IMR-90 (cell line): Measurements from ENCODE around the gene ARFGAP3. TPM values are rescaled to one million over a fixed set of nuclear protein-coding genes. Genes with fewer than 3 reads are reported as not detected.

Experiments used
- ATAC-seq: fragments of 200-7000 bp; cut with Tn5 transposase; 2 replicates; pipeline ENCODE4 v1.9.1; 2020; ENCODE audit warnings: low read depth, mild to moderate bottlenecking, moderate library complexity
- BruUV-seq: library from RNA; stranded (reverse); fragments of 400-500 nt; replicated peaks from 2 replicates; lab custom pipeline; 2021; lab: Mats Ljungman, UMichigan
- CTCF ChIA-PET: fragments of 300-600 bp; formaldehyde crosslinking; extraction: SDS; loops from one replicate; lab custom pipeline; 2021; ENCODE audit warnings: antibody characterized with exemption; lab: Yijun Ruan, JAX
- POLR2A ChIA-PET: fragments of 300-600 bp; sonication (Branson Sonifier 250); formaldehyde crosslinking; loops from one replicate; lab custom pipeline; 2022; ENCODE audit warnings: antibody characterized with exemption; ENCODE audit not compliant: unreplicated experiment; lab: Charles Lee
- DNase-seq: peaks from one replicate; pipeline ENCODE4 v3.0.0; 2013
- H2AFZ ChIP-seq: replicated peaks from 2 replicates; pipeline ENCODE3; 2013; ENCODE audit warnings: low read length, mild to moderate bottlenecking; ENCODE audit not compliant: poor library complexity
- H2AK5ac ChIP-seq: 2 replicates; pipeline ENCODE4 v1.6.1; 2013; ENCODE audit warnings: low read depth, low read length, inconsistent platforms
- H2AK9ac ChIP-seq: replicated peaks from 2 replicates; pipeline ENCODE3; 2013; ENCODE audit warnings: mild to moderate bottlenecking, low read depth, low read length, moderate library complexity; ENCODE audit not compliant: poor library complexity
- H2BK120ac ChIP-seq: 2 replicates; pipeline ENCODE4 v1.6.1; 2013; ENCODE audit warnings: low read depth, low read length, inconsistent platforms
- H2BK15ac ChIP-seq: 3 replicates; pipeline ENCODE4 v1.6.1; 2013; ENCODE audit warnings: low read depth, low read length, inconsistent platforms
- H2BK20ac ChIP-seq: 2 replicates; pipeline ENCODE4 v1.6.1; 2013; ENCODE audit warnings: low read depth, mild to moderate bottlenecking, inconsistent platforms, low read length, moderate library complexity
- H2BK5ac ChIP-seq: 2 replicates; pipeline ENCODE4 v1.6.1; 2013; ENCODE audit warnings: mild to moderate bottlenecking, low read depth, low read length, inconsistent platforms; ENCODE audit not compliant: poor library complexity, severe bottlenecking
- H3K14ac ChIP-seq: replicated peaks from 2 replicates; pipeline ENCODE4 v1.6.1; 2013; ENCODE audit warnings: low read depth, low read length, inconsistent platforms
- H3K18ac ChIP-seq: 2 replicates; pipeline ENCODE4 v1.6.1; 2013; ENCODE audit warnings: low read depth, low read length, control low read depth
- H3K23ac ChIP-seq: 2 replicates; pipeline ENCODE4 v1.6.1; 2013; ENCODE audit warnings: low read depth, low read length, inconsistent platforms
- H3K27ac ChIP-seq: 2 replicates; pipeline ENCODE4 v1.5.1; 2013; ENCODE audit warnings: mild to moderate bottlenecking, control low read depth, low read length; ENCODE audit not compliant: insufficient read depth
- H3K27me3 ChIP-seq: 2 replicates; pipeline ENCODE4 v1.6.1; 2013; ENCODE audit warnings: low read length; ENCODE audit not compliant: control insufficient read depth, insufficient read depth
- H3K36me3 ChIP-seq: 2 replicates; pipeline ENCODE4 v1.6.1; 2013; ENCODE audit warnings: low read length, mixed read lengths; ENCODE audit not compliant: control insufficient read depth, insufficient read depth
- H3K4ac ChIP-seq: 2 replicates; pipeline ENCODE4 v1.6.1; 2013; ENCODE audit warnings: low read depth, low read length, inconsistent platforms
- H3K4me1 ChIP-seq: 2 replicates; pipeline ENCODE4 v1.6.1; 2013; ENCODE audit warnings: low read length, mixed read lengths; ENCODE audit not compliant: control insufficient read depth, insufficient read depth
- H3K4me2 ChIP-seq: 2 replicates; pipeline ENCODE4 v1.6.1; 2013; ENCODE audit warnings: low read depth, mild to moderate bottlenecking, control low read depth, low read length, moderate library complexity
- H3K4me3 ChIP-seq: 2 replicates; pipeline ENCODE4 v1.5.1; 2013; ENCODE audit warnings: low read depth, mild to moderate bottlenecking, control low read depth, low read length, moderate library complexity; ENCODE audit not compliant: insufficient read depth
- H3K56ac ChIP-seq: 2 replicates; pipeline ENCODE4 v1.6.1; 2013; ENCODE audit warnings: low read length, inconsistent platforms; ENCODE audit not compliant: insufficient read depth; ENCODE audit errors: extremely low read depth
- H3K79me1 ChIP-seq, 2 experiments: 2 replicates each; pipeline ENCODE4 v1.6.1; 2013; ENCODE audit warnings: low read length in 2 of 2, inconsistent platforms in 1 of 2, low read depth in 1 of 2
- H3K9ac ChIP-seq: 2 replicates; pipeline ENCODE4 v1.6.1; 2013; ENCODE audit warnings: low read depth, low read length, control low read depth
- H3K9me1 ChIP-seq: 2 replicates; pipeline ENCODE4 v1.6.1; 2013; ENCODE audit warnings: low read length, inconsistent platforms; ENCODE audit not compliant: insufficient read depth
- H3K9me3 ChIP-seq: 2 replicates; pipeline ENCODE4 v1.6.1; 2013; ENCODE audit warnings: low read length; ENCODE audit not compliant: control insufficient read depth, insufficient read depth
- H4K20me1 ChIP-seq: 2 replicates; pipeline ENCODE4 v1.6.1; 2013; ENCODE audit warnings: low read length, inconsistent platforms; ENCODE audit not compliant: insufficient read depth
- H4K5ac ChIP-seq: 2 replicates; pipeline ENCODE4 v1.6.1; 2013; ENCODE audit warnings: mild to moderate bottlenecking, low read depth, low read length, control low read depth
- H4K8ac ChIP-seq, 2 experiments: 2 replicates each; pipeline ENCODE4 v1.6.1; 2013; ENCODE audit warnings: low read depth in 2 of 2, low read length in 2 of 2, control low read depth in 1 of 2, inconsistent platforms in 1 of 2
- H4K91ac ChIP-seq: 2 replicates; pipeline ENCODE4 v1.6.1; 2013; ENCODE audit warnings: low read depth, low read length, inconsistent platforms; ENCODE audit not compliant: insufficient read depth
- CHD1 ChIP-seq: IDR thresholded peaks from 2 replicates; pipeline ENCODE4 v1.6.1; 2012; ENCODE audit warnings: low read depth, low read length, improper control_type of control experiment
- FOS ChIP-seq: fragments of 150-350 bp; IDR thresholded peaks from 2 replicates; pipeline ENCODE4 v1.6.1; 2016; ENCODE audit warnings: low read depth, low read length
- RAD21 ChIP-seq: IDR thresholded peaks from 2 replicates; pipeline ENCODE4 v1.6.1; 2012; ENCODE audit warnings: low read length, improper control_type of control experiment
- RCOR1 ChIP-seq: IDR thresholded peaks from 2 replicates; pipeline ENCODE4 v1.6.1; 2012; ENCODE audit warnings: mild to moderate bottlenecking, low read length, improper control_type of control experiment; ENCODE audit not compliant: insufficient replicate concordance
- SMC3 ChIP-seq: fragments of 150-350 bp; IDR thresholded peaks from 2 replicates; pipeline ENCODE4 v1.6.1; 2016; ENCODE audit warnings: low read depth, mild to moderate bottlenecking, antibody characterized with exemption, low read length, moderate library complexity
- dilution Hi-C: fragments of 300-500 bp; cut with HindIII; formaldehyde crosslinking; loops from one replicate; pipeline ENCODE4 v1.14.3; 2018; ENCODE audit warnings: low sequenced_read_pairs; ENCODE audit not compliant: unreplicated experiment
- in situ Hi-C: fragments of 300-500 bp; cut with MboI; formaldehyde crosslinking; loops from 3 replicates; pipeline ENCODE4 v1.14.3; 2019; ENCODE audit warnings: low sequenced_read_pairs, inconsistent platforms, mixed read lengths
- intact Hi-C: fragments of 100-400 bp; cut with micrococcal nuclease; formaldehyde crosslinking; loops from 2 replicates; pipeline ENCODE4 v1.10.0; 2022
- polyA plus RNA-seq, 3 experiments: library from polyadenylated mRNA; depleted of rRNA; stranded (reverse); fragments of >200 nt; gene quantifications; 2 replicates each; pipeline ENCODE4 v1.2.3, GENCODE V29; 2012; ENCODE audit warnings: low replicate concordance in 1 of 3
- total RNA-seq: library from RNA; depleted of rRNA; stranded (reverse); fragments of >200 nt; gene quantifications from 2 replicates; pipeline ENCODE4 v1.2.3, GENCODE V29; 2012
- TF ChIP-seq, protein P1 (sequence below): fragments of 150-350 bp; IDR thresholded peaks from 2 replicates; pipeline ENCODE4 v1.6.1; 2016; ENCODE audit warnings: low read depth, mild to moderate bottlenecking, low read length, moderate library complexity, borderline replicate concordance
- TF ChIP-seq, protein P2 (sequence below): conservative IDR thresholded peaks from 2 replicates; pipeline ENCODE4 v1.5.1; 2012; ENCODE audit warnings: mild to moderate bottlenecking, low read depth, low read length, improper control_type of control experiment
- TF ChIP-seq, protein P3 (sequence below): fragments of 150-350 bp; IDR thresholded peaks from 2 replicates; pipeline ENCODE4 v1.6.1; 2017; ENCODE audit warnings: mild to moderate bottlenecking, antibody characterized with exemption, low read length, low read depth

ARFGAP3 gene
- total and polyA plus RNA-seq, 2 of the 4 experiments (the other 2 are of a cell fraction) = 50.0 to 70.1 TPM

- TF ChIP-seq, protein P1, sequence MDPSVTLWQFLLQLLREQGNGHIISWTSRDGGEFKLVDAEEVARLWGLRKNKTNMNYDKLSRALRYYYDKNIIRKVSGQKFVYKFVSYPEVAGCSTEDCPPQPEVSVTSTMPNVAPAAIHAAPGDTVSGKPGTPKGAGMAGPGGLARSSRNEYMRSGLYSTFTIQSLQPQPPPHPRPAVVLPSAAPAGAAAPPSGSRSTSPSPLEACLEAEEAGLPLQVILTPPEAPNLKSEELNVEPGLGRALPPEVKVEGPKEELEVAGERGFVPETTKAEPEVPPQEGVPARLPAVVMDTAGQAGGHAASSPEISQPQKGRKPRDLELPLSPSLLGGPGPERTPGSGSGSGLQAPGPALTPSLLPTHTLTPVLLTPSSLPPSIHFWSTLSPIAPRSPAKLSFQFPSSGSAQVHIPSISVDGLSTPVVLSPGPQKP = no peak
These were observed 22.7 kb downstream of the ARFGAP3 start (continued) for GRCh38 chr22:42834177-42834949.

DNA sequence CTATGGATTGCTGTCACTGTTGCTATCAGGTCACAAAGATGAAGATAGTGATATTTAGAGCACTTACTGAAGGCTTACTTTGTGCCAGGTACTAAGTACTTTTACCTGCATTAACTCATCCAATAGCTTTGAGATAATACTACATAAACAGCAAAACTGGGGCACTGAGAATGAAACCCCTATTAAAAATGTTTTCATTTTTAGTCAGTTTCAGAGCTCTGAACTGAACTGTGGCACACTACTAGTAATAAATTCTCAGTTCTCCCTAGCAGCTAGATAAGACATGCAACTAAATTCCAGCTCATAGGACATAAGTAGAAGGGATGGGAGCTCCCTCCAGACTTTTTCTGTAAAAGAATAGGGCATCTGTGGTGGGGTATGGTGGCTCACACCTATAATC is 24.0 kb downstream of the ARFGAP3 start:
- Histone ChIP-seq H3K4me3 (no peak overlapping the region), H3K27me3 (no peaks in the 10 kb centered on the region), H3K14ac (no peak overlapping the region), H2BK5ac (no peak overlapping the region), H4K5ac (no peak overlapping the region), H3K18ac (no peak overlapping the region), H2BK20ac (no peak overlapping the region), H2AK9ac (no peak overlapping the region), H2AFZ (no peak overlapping the region), H4K20me1 (peaks cover 8% of the 10 kb centered on the region; the same call in 1 of the 2 replicates), H2AK5ac (no peak overlapping the region), H4K91ac (no peak overlapping the region), H4K8ac (no peak overlapping the region), H3K9me1 (no peaks in the 10 kb centered on the region), H3K36me3 (peaks cover 47% of the 10 kb centered on the region), H3K56ac (no peak overlapping the region), H3K23ac (no peak overlapping the region), H3K27ac (no peak overlapping the region), H3K9ac (no peak overlapping the region), H3K4ac (no peak overlapping the region), H2BK120ac (no peak overlapping the region), H2BK15ac (no peak overlapping the region), H3K4me2 (no peak overlapping the region), H3K9me3 (no peaks in the 10 kb centered on the region), H3K4me1 (no peaks in the 10 kb centered on the region), H3K79me1 (peaks cover 25 to 36% of the 10 kb centered on the region in 2 experiments)
- DNase-seq = no peak
- ATAC-seq = no peak
- TF ChIP-seq, protein P2, sequence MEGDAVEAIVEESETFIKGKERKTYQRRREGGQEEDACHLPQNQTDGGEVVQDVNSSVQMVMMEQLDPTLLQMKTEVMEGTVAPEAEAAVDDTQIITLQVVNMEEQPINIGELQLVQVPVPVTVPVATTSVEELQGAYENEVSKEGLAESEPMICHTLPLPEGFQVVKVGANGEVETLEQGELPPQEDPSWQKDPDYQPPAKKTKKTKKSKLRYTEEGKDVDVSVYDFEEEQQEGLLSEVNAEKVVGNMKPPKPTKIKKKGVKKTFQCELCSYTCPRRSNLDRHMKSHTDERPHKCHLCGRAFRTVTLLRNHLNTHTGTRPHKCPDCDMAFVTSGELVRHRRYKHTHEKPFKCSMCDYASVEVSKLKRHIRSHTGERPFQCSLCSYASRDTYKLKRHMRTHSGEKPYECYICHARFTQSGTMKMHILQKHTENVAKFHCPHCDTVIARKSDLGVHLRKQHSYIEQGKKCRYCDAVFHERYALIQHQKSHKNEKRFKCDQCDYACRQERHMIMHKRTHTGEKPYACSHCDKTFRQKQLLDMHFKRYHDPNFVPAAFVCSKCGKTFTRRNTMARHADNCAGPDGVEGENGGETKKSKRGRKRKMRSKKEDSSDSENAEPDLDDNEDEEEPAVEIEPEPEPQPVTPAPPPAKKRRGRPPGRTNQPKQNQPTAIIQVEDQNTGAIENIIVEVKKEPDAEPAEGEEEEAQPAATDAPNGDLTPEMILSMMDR = no peak
- no peak for TF ChIP-seq FOS
- TF ChIP-seq RAD21 = no peak
- no peak for TF ChIP-seq CHD1
- TF ChIP-seq, protein P3, sequence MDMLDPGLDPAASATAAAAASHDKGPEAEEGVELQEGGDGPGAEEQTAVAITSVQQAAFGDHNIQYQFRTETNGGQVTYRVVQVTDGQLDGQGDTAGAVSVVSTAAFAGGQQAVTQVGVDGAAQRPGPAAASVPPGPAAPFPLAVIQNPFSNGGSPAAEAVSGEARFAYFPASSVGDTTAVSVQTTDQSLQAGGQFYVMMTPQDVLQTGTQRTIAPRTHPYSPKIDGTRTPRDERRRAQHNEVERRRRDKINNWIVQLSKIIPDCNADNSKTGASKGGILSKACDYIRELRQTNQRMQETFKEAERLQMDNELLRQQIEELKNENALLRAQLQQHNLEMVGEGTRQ = no peak
- TF ChIP-seq, protein P1 = no peak
- no peak for TF ChIP-seq RCOR1
- no peak for TF ChIP-seq SMC3
- ChIA-PET CTCF (interaction anchor here (1.5 kb wide), 1 partner anchor 13 kb away, joined by 4 read pairs; no protein-coding TSS in a partner anchor), POLR2A (no interaction called here)
- in situ Hi-C loops = no loop called here
- intact Hi-C loops = no loop called here
- no TSS peak for BruUV-seq
- dilution Hi-C loops = no loop called here
